Uterus (tissue), 2 donors: ENCODE data around the gene SMCO3.

Source experiments
- POLR2A ChIP-seq, 2 donors: fragments of 450-650 bp; IDR thresholded peaks; one replicate each; pipeline ENCODE4 v1.6.1; 2016; ENCODE audit warnings: antibody characterized with exemption in 2 of 2, mild to moderate bottlenecking in 1 of 2, moderate library complexity in 1 of 2
- TF ChIP-seq, protein P1 (sequence below), 4 experiments: fragments of 200-600 bp in 2 of 4; fragments of 450-650 bp in 2 of 4; sonication (generic) in 2 of 4; IDR thresholded peaks; one replicate each; pipeline ENCODE4 v1.5.1; 2016 to 2019; ENCODE audit warnings: antibody characterized with exemption in 4 of 4, mild to moderate bottlenecking in 2 of 4, moderate library complexity in 1 of 4

DNA sequence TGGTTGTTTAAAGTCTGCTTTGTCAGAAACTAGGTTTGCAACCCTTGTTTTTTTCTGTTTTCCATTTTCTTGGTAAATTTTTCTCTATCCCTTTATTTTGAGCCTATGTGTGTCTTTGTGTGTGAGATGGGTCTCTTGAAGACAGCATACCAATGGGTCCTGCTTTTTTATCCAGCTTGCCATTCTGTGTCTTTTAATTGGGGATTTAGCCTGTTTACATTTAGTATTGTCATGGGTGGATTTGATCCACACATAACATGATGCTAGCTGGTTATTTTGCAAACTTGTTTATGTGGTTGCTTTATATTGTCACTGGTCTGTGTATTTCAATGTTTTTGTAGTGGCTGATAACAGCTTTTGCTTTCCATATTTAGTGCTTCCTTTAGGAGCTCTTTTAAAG, 46.5 kb upstream of the SMCO3 start:
- no peak for TF ChIP-seq POLR2A (IDR thresholded peaks at IDR 0.05)
- TF ChIP-seq, protein P1, sequence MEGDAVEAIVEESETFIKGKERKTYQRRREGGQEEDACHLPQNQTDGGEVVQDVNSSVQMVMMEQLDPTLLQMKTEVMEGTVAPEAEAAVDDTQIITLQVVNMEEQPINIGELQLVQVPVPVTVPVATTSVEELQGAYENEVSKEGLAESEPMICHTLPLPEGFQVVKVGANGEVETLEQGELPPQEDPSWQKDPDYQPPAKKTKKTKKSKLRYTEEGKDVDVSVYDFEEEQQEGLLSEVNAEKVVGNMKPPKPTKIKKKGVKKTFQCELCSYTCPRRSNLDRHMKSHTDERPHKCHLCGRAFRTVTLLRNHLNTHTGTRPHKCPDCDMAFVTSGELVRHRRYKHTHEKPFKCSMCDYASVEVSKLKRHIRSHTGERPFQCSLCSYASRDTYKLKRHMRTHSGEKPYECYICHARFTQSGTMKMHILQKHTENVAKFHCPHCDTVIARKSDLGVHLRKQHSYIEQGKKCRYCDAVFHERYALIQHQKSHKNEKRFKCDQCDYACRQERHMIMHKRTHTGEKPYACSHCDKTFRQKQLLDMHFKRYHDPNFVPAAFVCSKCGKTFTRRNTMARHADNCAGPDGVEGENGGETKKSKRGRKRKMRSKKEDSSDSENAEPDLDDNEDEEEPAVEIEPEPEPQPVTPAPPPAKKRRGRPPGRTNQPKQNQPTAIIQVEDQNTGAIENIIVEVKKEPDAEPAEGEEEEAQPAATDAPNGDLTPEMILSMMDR (IDR thresholded peaks at IDR 0.05), result no peak
